Endothelial cell of umbilical vein (primary cell): ENCODE data around the gene TM7SF2. TPM values are rescaled to one million over a fixed set of nuclear protein-coding genes. Genes with fewer than 3 reads are reported as not detected.

Source experiments
- BruUV-seq: library from RNA; stranded (reverse); fragments of 400-500 nt; replicated peaks from 2 replicates; lab custom pipeline; 2021; lab: Mats Ljungman, UMichigan
- CTCF ChIA-PET: fragments of 300-600, 350-600 bp; sonication (Branson Sonifier 250); formaldehyde crosslinking; loops from one replicate; lab custom pipeline; 2021; ENCODE audit warnings: antibody characterized with exemption, inconsistent platforms; lab: Charles Lee
- POLR2A ChIA-PET: fragments of 300-600, 350-600 bp; sonication (Branson Sonifier 250); formaldehyde crosslinking; loops from one replicate; lab custom pipeline; 2021; ENCODE audit warnings: antibody characterized with exemption, inconsistent platforms; lab: Charles Lee
- DNase-seq: peaks from one replicate; pipeline ENCODE4 v3.0.0-alpha.2; 2011; ENCODE audit warnings: low read depth, low spot score
- FAIRE-seq: peaks from 2 replicates; lab custom pipeline; 2011; peaks lifted over from hg19 to GRCh38; lab: Jason Lieb, UNC
- H2AFZ ChIP-seq: 2 replicates; pipeline ENCODE4 v1.6.0; 2012; ENCODE audit warnings: low read depth, low read length, control low read depth, inconsistent platforms
- H3K27ac ChIP-seq: 2 replicates; pipeline ENCODE4 v1.5.1; 2011; ENCODE audit warnings: low read depth, mild to moderate bottlenecking, control low read depth, low read length, moderate library complexity; ENCODE audit not compliant: insufficient read depth
- H3K27me3 ChIP-seq, 2 experiments: 2 replicates each; pipeline versions ENCODE4 v1.6.0 to v1.6.1; 2011; ENCODE audit warnings: low read length in 2 of 2, mixed read lengths in 1 of 2; ENCODE audit not compliant: control insufficient read depth in 2 of 2, insufficient read depth in 2 of 2
- H3K36me3 ChIP-seq, 2 experiments: 2 replicates in 1 of 2; 3 replicates in 1 of 2; pipeline ENCODE4 v1.5.1; 2011; ENCODE audit warnings: low read length in 2 of 2, mild to moderate bottlenecking in 1 of 2, moderate library complexity in 1 of 2; ENCODE audit not compliant: control insufficient read depth in 2 of 2, insufficient read depth in 2 of 2; ENCODE audit errors: extremely low read depth in 1 of 2
- H3K4me1 ChIP-seq: 3 replicates; pipeline ENCODE4 v1.5.1; 2011; ENCODE audit warnings: mild to moderate bottlenecking, low read length; ENCODE audit not compliant: control insufficient read depth, insufficient read depth; ENCODE audit errors: extremely low read depth
- H3K4me2 ChIP-seq: 2 replicates; pipeline ENCODE4 v1.6.1; 2011; ENCODE audit warnings: low read length, control low read depth, mixed read lengths; ENCODE audit not compliant: insufficient read depth
- H3K4me3 ChIP-seq, 3 experiments: fragments of 200-600 bp in 1 of 3; sonication (generic), shearing (Covaris generic) in 1 of 3; replicated peaks in 1 of 3; 2 replicates each; pipeline ENCODE4 v1.5.1; 2011 to 2016; ENCODE audit warnings: control low read depth in 3 of 3, low read length in 3 of 3, mild to moderate bottlenecking in 2 of 3, inconsistent platforms in 1 of 3, low read depth in 1 of 3, moderate library complexity in 1 of 3; ENCODE audit not compliant: insufficient read depth in 1 of 3
- H3K79me2 ChIP-seq: 2 replicates; pipeline ENCODE4 v1.6.0; 2012; ENCODE audit warnings: low read length, inconsistent platforms; ENCODE audit not compliant: control insufficient read depth, insufficient read depth
- H3K9ac ChIP-seq: replicated peaks from 2 replicates; pipeline ENCODE3; 2011; ENCODE audit warnings: low read length, control low read depth; ENCODE audit not compliant: insufficient read depth; ENCODE audit errors: extremely low read depth
- H3K9me1 ChIP-seq: replicated peaks from 3 replicates; pipeline ENCODE4 v1.6.0; 2011; ENCODE audit warnings: mild to moderate bottlenecking, low read length; ENCODE audit not compliant: control insufficient read depth, insufficient read depth; ENCODE audit errors: extremely low read depth
- H3K9me3 ChIP-seq: replicated peaks from 2 replicates; pipeline ENCODE4 v1.5.1; 2012; ENCODE audit warnings: low read length, inconsistent platforms; ENCODE audit not compliant: control insufficient read depth, insufficient read depth
- H4K20me1 ChIP-seq: replicated peaks from 2 replicates; pipeline ENCODE3; 2011; ENCODE audit warnings: mild to moderate bottlenecking, low read length; ENCODE audit not compliant: control insufficient read depth, insufficient read depth; ENCODE audit errors: extremely low read depth
- CTCF ChIP-seq, 2 donors: IDR thresholded peaks; 1 replicate in 1 of 2; 2 replicates in 1 of 2; pipeline ENCODE4 v1.5.1; 2011; ENCODE audit warnings: low read length in 2 of 2, mild to moderate bottlenecking in 2 of 2, moderate library complexity in 2 of 2, control low read depth in 1 of 2, inconsistent platforms in 1 of 2, low read depth in 1 of 2; ENCODE audit not compliant: insufficient read depth in 1 of 2; ENCODE audit errors: extremely low read depth in 1 of 2
- EZH2 ChIP-seq: IDR thresholded peaks from 2 replicates; pipeline ENCODE4 v1.6.1; 2012; ENCODE audit warnings: borderline replicate concordance, low read depth, mild to moderate bottlenecking, moderate library complexity, low read length, inconsistent platforms; ENCODE audit not compliant: severe bottlenecking
- FOS ChIP-seq: IDR thresholded peaks from 2 replicates; pipeline ENCODE4 v1.6.1; 2011; ENCODE audit warnings: mild to moderate bottlenecking, low read length, moderate library complexity, borderline replicate concordance; ENCODE audit not compliant: insufficient read depth
- MAX ChIP-seq: IDR thresholded peaks from 2 replicates; pipeline ENCODE4 v1.6.1; 2011; ENCODE audit not compliant: insufficient read depth, insufficient read length
- MYC ChIP-seq: IDR thresholded peaks from one replicate; pipeline ENCODE4 v1.6.1; 2011; ENCODE audit warnings: mild to moderate bottlenecking, low read depth, low read length
- POLR2A ChIP-seq: IDR thresholded peaks from 2 replicates; pipeline ENCODE4 v1.6.1; 2012; ENCODE audit warnings: low read depth, mild to moderate bottlenecking, control low read depth, low read length
- POLR2AphosphoS5 ChIP-seq: IDR thresholded peaks from 2 replicates; pipeline ENCODE4 v1.6.1; 2012; ENCODE audit warnings: low read depth, mild to moderate bottlenecking, control low read depth, low read length, moderate library complexity; ENCODE audit not compliant: insufficient read depth
- dilution Hi-C: fragments of 300-500 bp; cut with MboI; formaldehyde crosslinking; loops from one replicate; pipeline ENCODE4 v1.15.0; 2019; ENCODE audit warnings: low sequenced_read_pairs; ENCODE audit not compliant: extremely low pct_ligation_motif_present
- intact Hi-C: fragments of 100-400 bp; cut with micrococcal nuclease; formaldehyde crosslinking; loops from one replicate; pipeline ENCODE4 v1.10.0; 2022
- polyA plus RNA-seq, 4 experiments: library from polyadenylated mRNA; depleted of rRNA in 3 of 4; stranded (reverse) in 3 of 4; unstranded in 1 of 4; fragments of >200 nt; gene quantifications; 2 replicates each; pipeline versions ENCODE4 v1.2.1 to v1.2.3, GENCODE V29; 2011 to 2012; ENCODE audit warnings: missing spikeins in 1 of 4
- total RNA-seq: library from RNA; stranded (reverse); gene quantifications from 2 replicates; pipeline ENCODE4 v1.2.3, GENCODE V29; 2021

The TM7SF2 gene
- total and polyA plus RNA-seq, 2 donors (not counting 3 experiments of a cell fraction or from before 2014, with no cell fraction given) = 11.6 to 47.1 TPM

GRCh38 chr11:65116370-65117205 lies 4.9 kb downstream of the TM7SF2 start:
- Histone ChIP-seq H3K4me1 (peaks cover 24% of the 10 kb centered on the region), H3K27me3 (no peaks in the 10 kb centered on the region), H3K79me2 (peaks cover 22% of the 10 kb centered on the region), H2AFZ (no peak overlapping the region), H3K4me2 (peak overlapping the region; percentile 13), H3K9me1 (no peaks in the 10 kb centered on the region), H3K9me3 (no peaks in the 10 kb centered on the region), H3K4me3 (peak overlapping the region; percentile 24 to 75 (median 46)), H3K9ac (peak overlapping the region; percentile 59), H4K20me1 (no peaks in the 10 kb centered on the region), H3K27ac (peak overlapping the region; percentile 9), H3K36me3 (peaks cover 7 to 13% of the 10 kb centered on the region in 2 experiments)
- intact Hi-C loops = loop anchor here (1.0 to 2.0 kb wide), 5 partner anchors 32 to 269 kb away; partner anchors contain the start of genes CAPN1, CDCA5, SNX15 and ZFPL1
- FAIRE-seq = no peak
- BruUV-seq = no TSS peak
- ChIA-PET POLR2A (interaction anchor here (1.3 to 1.5 kb wide), 3 partner anchors 12 to 19 kb away, joined by 3 to 5 read pairs (median 4); no protein-coding TSS in a partner anchor), CTCF (interaction anchor here (1.0 to 2.3 kb wide), 11 partner anchors 11 to 338 kb away, joined by 3 to 17 read pairs (median 4); partner anchors contain the start of genes ARL2, CAPN1, CDC42EP2 and SF1)
- DNase-seq = peak; percentile 38
- peak; percentile 32 for TF ChIP-seq MAX
- no peak for TF ChIP-seq POLR2A
- no peak for TF ChIP-seq POLR2AphosphoS5
- TF ChIP-seq EZH2 = no peak
- TF ChIP-seq FOS = no peak
- no peak for TF ChIP-seq MYC
- TF ChIP-seq CTCF (IDR thresholded peaks at IDR 0.05; ENCODE audit: extremely low read depth in 1 of 2, insufficient read depth in 1 of 2, low read depth in 1 of 2, low read length in 2 of 2) = no peak
- dilution Hi-C loops = no loop called here
